PC-9 (cell line): ENCODE data around the gene RABGGTA.

Experiments used
- EZH2 ChIP-seq: fragments of 200-600 bp; sonication (generic); IDR thresholded peaks from 2 replicates; pipeline ENCODE4 v1.8.0; 2017; ENCODE audit warnings: antibody characterized with exemption, low read depth
- TF ChIP-seq, protein P1 (sequence below): fragments of 200-600 bp; sonication (generic); conservative IDR thresholded peaks from 2 replicates; pipeline ENCODE4 v1.6.1; 2017; ENCODE audit warnings: mixed run types, antibody characterized with exemption, mild to moderate bottlenecking, moderate library complexity

DNA sequence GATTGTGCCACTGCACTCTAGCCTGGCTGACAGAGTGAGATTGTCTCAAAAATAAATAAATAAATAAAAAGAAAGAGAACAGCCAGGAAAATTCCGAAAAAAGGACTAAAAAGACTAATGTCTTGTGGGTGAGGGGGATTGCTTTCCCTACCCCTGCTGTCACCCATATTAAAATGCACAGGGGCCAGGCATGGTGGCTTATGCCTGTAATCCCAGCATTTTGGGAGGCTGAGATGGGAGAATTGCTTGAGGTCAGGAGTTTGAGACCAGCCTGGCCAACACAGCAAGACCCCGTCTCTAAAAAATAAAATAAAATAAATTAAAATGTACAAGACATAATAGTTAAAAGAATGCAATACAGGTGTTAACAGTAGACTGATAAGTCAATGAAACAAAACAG lies 22.1 kb upstream of the RABGGTA start:
- TF ChIP-seq, protein P1, sequence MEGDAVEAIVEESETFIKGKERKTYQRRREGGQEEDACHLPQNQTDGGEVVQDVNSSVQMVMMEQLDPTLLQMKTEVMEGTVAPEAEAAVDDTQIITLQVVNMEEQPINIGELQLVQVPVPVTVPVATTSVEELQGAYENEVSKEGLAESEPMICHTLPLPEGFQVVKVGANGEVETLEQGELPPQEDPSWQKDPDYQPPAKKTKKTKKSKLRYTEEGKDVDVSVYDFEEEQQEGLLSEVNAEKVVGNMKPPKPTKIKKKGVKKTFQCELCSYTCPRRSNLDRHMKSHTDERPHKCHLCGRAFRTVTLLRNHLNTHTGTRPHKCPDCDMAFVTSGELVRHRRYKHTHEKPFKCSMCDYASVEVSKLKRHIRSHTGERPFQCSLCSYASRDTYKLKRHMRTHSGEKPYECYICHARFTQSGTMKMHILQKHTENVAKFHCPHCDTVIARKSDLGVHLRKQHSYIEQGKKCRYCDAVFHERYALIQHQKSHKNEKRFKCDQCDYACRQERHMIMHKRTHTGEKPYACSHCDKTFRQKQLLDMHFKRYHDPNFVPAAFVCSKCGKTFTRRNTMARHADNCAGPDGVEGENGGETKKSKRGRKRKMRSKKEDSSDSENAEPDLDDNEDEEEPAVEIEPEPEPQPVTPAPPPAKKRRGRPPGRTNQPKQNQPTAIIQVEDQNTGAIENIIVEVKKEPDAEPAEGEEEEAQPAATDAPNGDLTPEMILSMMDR, result no peak
- no peak for TF ChIP-seq EZH2
